ENCODE results near the gene GPR12.

GPR12 gene

DNA sequence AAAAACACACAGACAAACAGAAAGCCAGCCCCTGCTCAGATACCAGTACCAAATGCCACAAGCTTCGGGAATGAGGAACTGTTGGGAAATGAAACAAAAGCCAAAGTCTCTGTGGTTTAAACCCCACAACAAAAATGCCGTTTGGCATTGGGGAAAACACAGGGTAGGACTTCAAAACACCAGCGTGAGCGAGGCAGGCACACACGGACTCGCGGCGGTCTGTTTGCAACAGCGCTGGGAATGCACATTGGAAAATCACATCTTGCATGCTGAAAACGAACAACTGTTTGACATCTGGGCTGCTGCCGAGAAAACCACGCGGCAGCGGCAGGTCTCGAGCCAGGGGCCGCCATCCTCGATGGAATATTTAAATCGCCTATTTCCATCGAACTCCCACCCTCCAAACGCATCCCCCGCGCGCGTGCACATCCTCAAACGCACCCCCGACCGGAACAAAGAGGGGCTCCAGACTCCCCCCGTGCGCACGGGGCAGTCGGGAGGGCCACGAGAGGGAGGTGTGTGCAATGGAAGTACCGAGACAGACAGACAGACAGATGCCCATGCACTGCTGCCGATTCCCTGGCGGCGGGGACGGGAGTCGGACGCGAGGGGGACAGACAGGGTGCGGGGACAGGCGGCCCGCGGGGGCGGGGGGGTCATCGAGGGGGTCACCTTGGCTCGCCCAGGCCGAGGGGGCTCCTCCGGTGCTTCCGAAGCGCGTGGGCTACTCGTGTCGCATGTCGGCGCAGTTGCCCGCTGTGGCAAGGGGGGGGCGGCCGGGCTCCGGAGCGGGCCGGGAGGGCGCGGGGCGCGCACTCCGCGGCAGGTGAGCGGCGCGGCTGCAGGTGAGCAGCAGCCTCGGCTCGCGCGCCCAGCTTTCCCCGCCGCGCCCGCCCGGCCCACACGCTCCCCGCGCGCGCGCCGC lies at the start of gene GPR12:
TSS of gene GPR12 (minus strand) at position 880 of the 925 bp plus-strand sequence. CDS start 959 bp downstream, outside the sequence.
- DNase-seq (ENCODE audit: low read depth in 2 of 2), result no peak

- no peak for DNase-seq (ENCODE audit: low read depth in 2 of 2)
Observed at GRCh38 chr13:26810095-26810494, 49.5 kb upstream of the GPR12 start.

DNA sequence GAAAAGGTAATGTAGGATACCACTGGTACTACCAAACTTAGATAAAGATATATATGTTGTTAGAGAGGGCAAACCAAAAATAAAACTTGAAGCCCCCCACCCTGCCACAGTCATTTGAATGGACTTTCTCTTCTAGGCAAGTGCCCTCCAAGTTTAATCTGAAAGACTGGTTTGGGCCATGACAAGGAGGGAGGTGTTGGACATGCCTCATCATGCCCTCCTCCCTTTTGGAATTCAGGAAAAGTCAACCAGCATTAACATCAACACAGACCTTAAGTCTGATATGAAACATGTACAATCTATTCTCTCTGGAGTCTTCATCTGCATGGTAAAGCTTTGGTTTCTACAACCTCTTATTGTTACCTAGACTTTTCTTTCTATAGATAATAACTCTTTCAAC lies 46.3 kb upstream of the GPR12 start:
- no peak for DNase-seq (ENCODE audit: low read depth in 2 of 2)

GRCh38 chr13:26787961-26788360 lies 27.4 kb upstream of the GPR12 start:
- DNase-seq (ENCODE audit: low read depth in 2 of 2), result no peak

- no peak for DNase-seq (ENCODE audit: low read depth in 2 of 2)
Observed at GRCh38 chr13:26786651-26787295, 26.2 kb upstream of the GPR12 start.

GRCh38 chr13:26785838-26786630 lies 25.4 kb upstream of the GPR12 start:
- peak; percentile 5 to 36 for DNase-seq (ENCODE audit: low read depth in 2 of 2)

DNA sequence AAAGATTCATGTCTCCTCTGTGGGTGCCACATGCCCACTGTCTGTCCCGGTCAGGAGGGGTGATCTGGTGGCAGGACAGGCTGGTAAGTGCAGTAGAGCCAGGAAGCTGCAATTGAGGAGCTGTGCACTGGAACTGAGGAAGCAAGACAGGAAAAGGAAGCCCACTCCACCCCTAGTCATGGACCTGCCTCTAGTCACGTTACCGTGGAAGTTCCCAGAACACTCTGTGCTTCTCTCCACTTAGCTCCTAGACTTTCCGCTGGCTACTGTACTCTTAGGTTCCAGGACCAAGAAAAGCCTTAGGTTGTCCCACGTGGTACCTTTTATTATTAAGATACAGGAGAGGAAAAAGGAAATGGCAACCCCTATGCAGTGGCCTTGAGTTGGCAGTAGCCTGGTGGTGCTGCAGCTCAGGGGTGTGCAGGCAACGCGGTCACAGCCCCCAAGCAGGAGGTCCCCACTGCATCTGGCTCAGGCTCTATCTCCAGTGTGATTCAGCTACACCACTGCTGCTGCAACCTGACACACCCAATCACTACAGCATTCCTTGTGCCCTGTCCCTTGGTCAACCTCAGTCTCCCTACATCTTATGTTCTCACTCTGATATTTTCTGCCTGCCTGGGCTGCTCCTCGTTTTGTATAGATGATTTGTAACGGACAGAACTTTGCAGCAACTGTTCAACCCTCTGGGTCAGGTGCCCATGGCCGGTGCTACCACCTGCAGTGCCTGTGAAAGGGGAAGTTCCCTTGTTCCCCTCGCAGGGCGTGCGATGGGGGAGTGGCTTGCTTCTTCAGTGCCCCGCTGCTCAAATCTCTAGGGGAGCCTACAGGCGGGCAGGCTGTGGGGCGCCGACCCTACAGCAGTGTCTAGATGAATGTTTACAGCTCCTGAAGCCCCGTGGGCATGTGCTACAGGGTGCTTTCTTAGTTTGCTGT lies 24.4 kb upstream of the GPR12 start:
- DNase-seq (ENCODE audit: low read depth in 2 of 2), result peak in 1 of 2 donors; percentile 7

- no peak for DNase-seq (ENCODE audit: low read depth in 2 of 2)
Observed at GRCh38 chr13:26780411-26780810, 19.8 kb upstream of the GPR12 start.

- no peak for DNase-seq (ENCODE audit: low read depth in 2 of 2)
Observed at GRCh38 chr13:26779321-26779720, 18.7 kb upstream of the GPR12 start.

GRCh38 chr13:26772531-26772930 lies 11.9 kb upstream of the GPR12 start:
- DNase-seq (ENCODE audit: low read depth in 2 of 2), result no peak

DNA sequence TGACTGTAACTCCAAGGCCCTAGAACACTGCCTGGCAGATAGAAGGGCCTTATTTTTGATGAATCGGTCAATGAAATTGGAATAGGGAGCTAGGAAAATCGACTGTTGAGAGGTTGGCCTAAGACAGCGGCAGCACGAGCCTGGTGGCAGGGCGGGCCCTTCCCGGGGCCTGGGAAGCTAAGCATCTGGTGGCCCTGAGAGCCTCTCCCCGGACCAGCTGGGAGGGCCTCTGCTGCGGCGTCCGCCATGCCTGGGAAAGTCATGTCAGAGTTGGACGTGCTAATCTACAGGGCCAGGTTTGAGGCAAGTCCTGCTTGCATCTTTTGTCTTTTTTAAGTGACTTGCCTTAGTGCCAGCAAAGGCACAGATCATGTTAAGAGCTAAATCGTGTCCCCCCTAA lies 11.2 kb upstream of the GPR12 start:
- DNase-seq (ENCODE audit: low read depth in 2 of 2), result no peak

GRCh38 chr13:26762745-26763345 lies 2.3 kb upstream of the GPR12 start:
- DNase-seq (ENCODE audit: low read depth in 2 of 2), result no peak

- DNase-seq (ENCODE audit: low read depth in 2 of 2), result no peak
Observed at GRCh38 chr13:26760832-26761582, 421 bp upstream of the GPR12 start.

DNA sequence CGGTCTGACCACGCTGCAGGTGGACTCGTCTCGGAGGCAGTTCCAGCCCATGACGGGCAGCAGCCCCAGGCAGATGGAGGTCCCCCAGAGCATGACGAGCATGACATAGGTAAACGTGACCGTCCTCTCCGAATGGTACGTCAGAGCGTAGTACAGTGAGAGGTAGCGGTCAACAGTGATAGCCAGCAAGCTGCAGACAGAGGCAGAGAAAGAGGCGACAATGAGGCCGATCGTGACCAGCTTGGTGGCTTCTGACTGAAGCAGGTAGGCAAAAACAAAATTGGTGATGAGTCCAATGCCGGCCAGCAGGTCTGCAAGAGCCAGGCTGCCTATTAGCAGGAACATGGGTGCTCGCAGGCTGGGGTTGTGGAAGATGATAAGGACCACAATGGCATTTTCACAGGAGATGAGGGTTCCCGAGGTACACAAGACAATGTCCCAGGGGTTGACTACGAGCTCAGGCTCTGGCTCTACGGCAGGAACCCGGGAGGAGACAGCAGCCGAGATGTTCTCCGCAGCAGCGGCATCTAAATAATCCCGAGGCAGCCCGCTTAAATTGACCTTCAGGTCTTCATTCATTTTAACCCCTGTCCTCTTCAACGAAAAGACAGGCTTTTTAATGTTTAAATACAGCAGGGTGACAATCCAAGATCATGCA lies 1.2 kb downstream of the GPR12 start:
- no peak for DNase-seq (ENCODE audit: low read depth in 2 of 2)

DNA sequence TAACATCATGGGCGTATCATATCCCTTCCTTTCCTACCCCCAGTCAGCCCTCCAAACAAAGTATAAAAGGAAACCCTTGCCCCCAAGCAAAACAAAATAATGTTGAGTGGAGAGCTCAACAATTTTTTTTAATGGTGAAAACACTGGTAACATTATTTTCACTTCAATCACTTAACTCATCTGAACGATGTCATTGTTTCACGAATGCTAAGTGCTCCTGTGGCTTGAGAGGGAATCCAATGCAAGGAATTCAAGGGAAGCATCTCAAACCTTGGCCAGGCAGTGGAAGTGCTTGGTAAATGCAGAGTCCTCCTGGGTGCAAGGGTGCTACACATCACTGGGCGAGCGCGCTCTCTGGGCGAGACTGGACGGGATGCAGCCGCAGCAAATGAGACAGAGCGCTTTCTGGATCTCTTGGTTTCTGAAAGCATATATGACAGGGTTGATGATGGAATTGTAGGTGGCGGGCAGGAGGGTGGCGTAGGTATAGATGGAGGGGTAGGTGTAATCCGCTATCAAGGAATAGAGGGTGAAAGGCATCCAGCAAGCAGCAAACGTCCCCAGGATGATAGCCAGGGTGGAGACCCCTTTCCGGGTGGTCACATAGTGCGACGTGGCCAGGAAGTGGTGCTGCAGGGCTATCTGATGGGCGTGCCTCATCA lies 2.0 kb downstream of the GPR12 start:
- no peak for DNase-seq (ENCODE audit: low read depth in 2 of 2)

- no peak for DNase-seq (ENCODE audit: low read depth in 2 of 2)
Observed at GRCh38 chr13:26756961-26757360, 3.6 kb downstream of the GPR12 start.

DNA sequence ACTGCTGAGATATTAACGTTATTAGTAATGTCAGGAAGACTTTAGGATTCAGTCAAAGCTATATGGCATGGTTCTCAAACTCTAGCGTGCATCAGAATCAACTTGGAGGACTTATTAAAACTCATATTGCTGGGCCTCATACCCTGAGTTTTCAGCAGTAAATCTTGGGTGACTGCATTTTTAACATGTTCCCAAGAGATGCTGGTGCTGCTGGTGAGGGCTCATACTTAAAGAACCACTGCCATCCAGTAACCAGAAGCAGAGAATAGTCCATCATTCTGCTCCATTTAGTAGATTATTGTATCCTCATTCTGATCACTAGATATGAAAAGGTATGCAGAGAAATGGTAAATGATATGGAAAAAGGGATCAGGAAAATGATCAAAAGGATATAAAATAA lies 7.9 kb downstream of the GPR12 start:
- DNase-seq (ENCODE audit: low read depth in 2 of 2), result no peak

GRCh38 chr13:26749905-26750304 lies 10.7 kb downstream of the GPR12 start:
- DNase-seq (ENCODE audit: low read depth in 2 of 2), result no peak

DNA sequence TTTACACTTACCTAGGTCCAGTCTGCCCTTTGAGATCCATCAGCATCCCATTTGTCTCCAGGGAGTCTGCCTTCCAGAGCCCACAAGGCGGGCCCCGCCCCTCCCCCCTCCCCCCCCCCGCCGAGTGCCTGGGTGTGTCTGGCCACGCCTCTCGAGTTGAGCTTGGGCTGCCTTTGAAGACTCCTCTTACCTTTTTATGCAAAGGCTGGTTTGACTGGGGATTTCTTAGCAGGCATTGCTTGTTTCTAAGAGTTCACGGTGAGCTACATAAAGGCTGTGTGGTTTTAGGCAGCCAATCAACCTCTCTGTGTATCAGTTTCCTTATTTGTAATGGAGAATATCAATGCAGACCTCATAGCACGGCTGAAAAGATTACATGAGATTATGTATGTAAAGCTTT lies 11.3 kb downstream of the GPR12 start:
- DNase-seq (ENCODE audit: low read depth in 2 of 2), result no peak
